SW480 (cell line): ENCODE data around the gene FARP2.

Source experiments
- DNase-seq: peaks from one replicate; pipeline ENCODE4 v3.0.0-alpha.2; 2016; ENCODE audit warnings: low spot score

FARP2 gene

GRCh38 chr2:241456546-241456945 is 100.5 kb downstream of the FARP2 start:
- no peak for DNase-seq

- no peak for DNase-seq
These were observed 102.6 kb downstream of the FARP2 start for GRCh38 chr2:241458687-241459086.

GRCh38 chr2:241459520-241459919 is 103.4 kb downstream of the FARP2 start:
- DNase-seq: no peak

- DNase-seq: no peak
These were observed 104.5 kb downstream of the FARP2 start for GRCh38 chr2:241460631-241461030.

- no peak for DNase-seq
These were observed 105.9 kb downstream of the FARP2 start for GRCh38 chr2:241461693-241462677.

GRCh38 chr2:241463276-241464135 is 107.4 kb downstream of the FARP2 start:
- no peak for DNase-seq

- no peak for DNase-seq
These were observed 109.5 kb downstream of the FARP2 start for GRCh38 chr2:241465543-241465942.

GRCh38 chr2:241466230-241466629 is 110.1 kb downstream of the FARP2 start:
- DNase-seq: no peak

- DNase-seq: no peak
These were observed 111.8 kb downstream of the FARP2 start for GRCh38 chr2:241467777-241468475.

- no peak for DNase-seq
These were observed 112.3 kb downstream of the FARP2 start for GRCh38 chr2:241468476-241468781.

- no peak for DNase-seq
These were observed 113.7 kb downstream of the FARP2 start for GRCh38 chr2:241469746-241470145.

- DNase-seq: no peak
These were observed 117.3 kb downstream of the FARP2 start for GRCh38 chr2:241473399-241473798.

GRCh38 chr2:241475267-241475666 is 119.2 kb downstream of the FARP2 start:
- DNase-seq: no peak

- DNase-seq: no peak
These were observed 122.1 kb downstream of the FARP2 start for GRCh38 chr2:241478166-241478565.

GRCh38 chr2:241479026-241479898 is 123.2 kb downstream of the FARP2 start:
- DNase-seq: no peak

- no peak for DNase-seq
These were observed 125.6 kb downstream of the FARP2 start for GRCh38 chr2:241481687-241482086.

- no peak for DNase-seq
These were observed 126.3 kb downstream of the FARP2 start for GRCh38 chr2:241482126-241482955.

GRCh38 chr2:241483305-241483704 is 127.2 kb downstream of the FARP2 start:
- no peak for DNase-seq

GRCh38 chr2:241485172-241485911 is 129.3 kb downstream of the FARP2 start:
- DNase-seq: no peak

- no peak for DNase-seq
These were observed 133.0 kb downstream of the FARP2 start for GRCh38 chr2:241489088-241489487.
